CD4-positive, alpha-beta T cell treated with Interleukin-4 for 4 hours (primary cell): ENCODE data around the gene OR13A1.
"Not testable (repeated sequence)": the region's sequence is repeated elsewhere in the genome, so short reads cannot be mapped to it uniquely, and the experiment has no call there.

Source experiments
- DNase-seq: peaks from one replicate; pipeline ENCODE4 v3.0.0-alpha.2; 2020

Gene OR13A1

DNA sequence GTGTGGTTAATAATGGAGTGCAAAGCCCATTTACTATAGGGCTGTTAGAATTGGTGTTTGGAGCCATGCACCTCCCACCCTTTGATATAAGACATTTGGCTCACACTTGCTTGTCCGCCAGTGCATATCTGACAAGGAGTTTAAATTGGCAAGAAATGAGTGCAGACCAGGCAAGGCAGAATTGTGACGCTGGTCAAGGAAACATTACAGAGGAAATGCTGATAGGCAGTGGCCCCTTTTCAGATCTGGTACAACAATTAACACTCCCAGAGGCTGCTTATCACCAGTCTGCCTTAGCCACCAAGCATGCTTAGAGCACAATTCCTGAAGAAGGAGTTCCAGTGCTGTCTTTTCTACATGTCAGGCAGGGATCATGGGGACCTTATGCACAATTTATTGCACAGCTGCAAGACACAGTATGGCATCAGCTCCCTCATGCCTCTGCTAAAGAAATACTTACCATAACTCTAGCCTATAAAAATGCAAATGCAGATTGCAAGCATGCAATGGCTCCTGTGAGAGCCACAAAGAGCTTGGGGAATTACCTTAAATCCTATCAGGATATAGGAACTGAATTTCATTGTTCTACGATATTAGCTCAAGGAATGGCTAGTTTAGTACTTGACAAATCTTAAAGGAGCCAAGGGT lies 35.2 kb downstream of the OR13A1 start:
- DNase-seq = no peak

DNA sequence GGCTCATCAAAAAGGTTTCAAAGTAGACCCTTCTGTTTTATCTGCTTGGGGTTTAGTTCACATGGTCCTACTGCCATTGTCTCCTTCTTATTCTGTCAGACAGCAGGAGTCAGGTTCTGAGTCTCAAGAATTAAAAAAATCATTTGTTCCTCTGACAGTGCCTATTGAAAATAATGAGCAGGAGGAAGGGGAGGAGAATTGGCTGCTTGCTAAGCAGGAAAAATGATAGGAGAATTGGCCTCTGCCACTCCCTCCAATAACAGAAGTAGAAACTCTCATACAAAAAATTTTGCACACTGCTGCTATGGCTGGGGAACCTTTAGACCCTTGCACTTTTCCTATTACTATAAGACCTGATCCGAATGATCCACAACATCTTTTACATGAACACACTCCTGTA lies 35.7 kb downstream of the OR13A1 start:
- no peak for DNase-seq

DNA sequence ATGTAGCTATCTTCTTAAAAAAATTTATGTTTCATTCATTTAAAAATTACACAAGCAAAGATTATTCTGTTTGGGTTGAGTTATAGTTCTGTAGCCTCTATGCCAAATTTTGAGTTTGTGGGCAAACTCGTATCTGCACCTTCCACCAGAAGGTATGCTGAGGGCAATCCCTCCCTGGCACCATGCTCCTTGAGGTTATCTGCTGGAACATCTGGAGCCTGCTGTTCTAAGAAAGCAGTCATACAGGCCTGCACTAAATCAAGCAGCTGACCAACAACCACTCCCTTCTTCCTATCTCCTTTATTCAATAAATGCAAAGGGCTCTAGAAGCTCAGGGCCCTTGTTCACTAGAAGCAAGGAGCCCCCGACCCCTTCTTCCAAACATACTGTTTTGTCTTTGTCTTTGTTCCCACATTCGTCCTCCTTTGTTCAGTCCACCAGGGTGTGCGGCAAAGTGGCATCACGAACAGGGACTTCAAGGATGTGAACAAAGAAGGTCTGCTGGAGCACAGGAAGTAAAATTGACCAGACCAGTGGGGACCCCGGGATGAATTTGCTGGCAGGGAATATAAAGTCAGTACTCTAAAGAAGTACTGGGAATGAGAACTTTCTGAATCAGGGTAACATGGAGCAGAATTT lies 36.4 kb downstream of the OR13A1 start:
- no peak for DNase-seq

DNA sequence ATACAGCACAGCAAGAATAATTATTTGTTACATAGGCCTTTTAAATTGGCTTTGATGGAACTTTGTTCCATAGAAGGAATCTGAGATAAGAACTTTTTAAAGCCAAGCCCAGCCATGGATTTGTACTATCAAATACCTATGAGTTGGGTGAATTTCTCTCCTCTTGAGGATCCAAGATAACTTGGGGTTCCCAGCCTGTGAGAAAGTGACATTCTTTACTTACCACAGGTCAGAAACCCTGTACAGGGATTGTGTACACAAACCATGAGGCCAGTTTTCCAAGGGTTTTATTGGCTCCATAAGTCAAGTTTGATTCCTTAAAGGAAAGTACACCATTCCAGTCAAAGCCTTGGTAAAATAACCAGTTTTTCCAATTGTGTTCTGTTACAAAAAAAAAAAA lies 39.3 kb downstream of the OR13A1 start:
- DNase-seq = not testable (repeated sequence)

DNA sequence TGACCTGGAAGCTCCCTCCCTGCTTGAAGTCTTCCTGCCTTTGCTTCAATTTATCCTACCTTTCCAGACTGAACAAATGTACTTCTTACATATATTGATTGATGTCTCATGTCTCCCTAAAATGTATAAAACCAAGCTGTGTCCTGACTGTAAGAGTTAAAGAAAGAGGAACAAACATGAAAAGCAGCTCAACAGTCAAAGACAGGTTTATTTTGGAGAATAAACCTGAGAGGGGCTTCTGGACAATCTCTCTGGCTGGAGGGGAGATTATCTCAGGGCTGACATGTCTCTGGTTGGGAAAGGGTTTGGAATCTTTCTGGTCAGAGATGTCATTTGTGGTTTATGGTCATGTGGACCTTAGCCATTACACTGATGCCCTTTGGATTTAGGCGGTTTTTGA lies 41.0 kb downstream of the OR13A1 start:
- DNase-seq = no peak

DNA sequence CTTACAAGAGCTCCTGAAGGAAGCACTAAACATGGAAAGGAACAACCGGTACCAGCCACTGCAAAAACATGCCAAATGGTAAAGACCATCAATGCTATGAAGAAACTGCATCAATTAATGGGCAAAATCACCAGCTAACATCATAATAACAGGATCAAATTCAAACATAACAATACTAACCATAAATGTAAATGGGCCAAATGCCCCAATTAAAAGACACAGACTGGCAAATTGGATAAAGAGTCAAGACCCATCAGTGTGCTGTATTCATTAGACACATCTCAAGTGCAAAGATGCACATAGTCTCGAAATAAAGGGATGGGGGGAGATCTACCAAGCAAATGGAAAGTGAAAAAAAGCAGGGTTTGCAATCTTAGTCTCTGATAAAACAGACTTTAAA lies 47.6 kb downstream of the OR13A1 start:
- DNase-seq = not testable (repeated sequence)

DNA sequence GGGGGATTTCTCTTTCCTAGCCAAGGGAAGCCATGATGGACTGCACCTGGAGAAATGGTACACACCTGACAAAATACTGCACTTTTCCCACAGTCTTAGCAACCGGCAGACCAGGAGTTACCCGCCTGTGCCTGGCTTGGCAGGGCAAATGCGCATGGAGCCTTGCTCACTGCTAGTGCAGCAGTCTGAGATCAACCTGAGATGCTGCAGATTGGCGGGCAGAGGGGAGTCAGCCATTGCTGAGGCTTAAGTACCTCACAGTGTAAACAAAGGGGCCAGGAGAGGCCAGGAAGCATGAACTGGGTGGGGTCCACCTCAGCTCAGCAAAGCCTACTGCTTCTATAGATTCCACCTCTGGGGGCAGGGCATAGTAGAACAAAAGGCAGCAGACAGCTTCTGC lies 49.4 kb downstream of the OR13A1 start:
- no peak for DNase-seq

DNA sequence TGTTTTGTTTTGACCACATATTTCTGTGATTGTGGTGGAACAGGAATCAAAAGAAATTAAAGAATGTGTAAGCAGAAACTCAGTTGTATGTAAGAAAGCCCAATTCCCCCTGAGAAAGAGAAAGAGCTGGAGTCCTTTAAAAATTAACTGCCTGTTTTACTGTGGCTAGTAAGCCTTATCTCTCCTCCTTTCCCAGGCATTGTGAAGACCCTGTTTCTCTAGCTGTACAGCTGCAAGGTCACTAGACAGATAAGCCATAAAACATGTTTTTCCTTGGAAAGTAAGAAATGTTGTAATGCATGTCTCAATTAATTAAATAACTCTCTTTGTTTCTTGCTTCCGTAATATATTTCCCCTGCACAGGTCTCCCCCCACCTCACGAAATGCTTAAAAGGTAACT lies 53.5 kb downstream of the OR13A1 start:
- DNase-seq = no peak

DNA sequence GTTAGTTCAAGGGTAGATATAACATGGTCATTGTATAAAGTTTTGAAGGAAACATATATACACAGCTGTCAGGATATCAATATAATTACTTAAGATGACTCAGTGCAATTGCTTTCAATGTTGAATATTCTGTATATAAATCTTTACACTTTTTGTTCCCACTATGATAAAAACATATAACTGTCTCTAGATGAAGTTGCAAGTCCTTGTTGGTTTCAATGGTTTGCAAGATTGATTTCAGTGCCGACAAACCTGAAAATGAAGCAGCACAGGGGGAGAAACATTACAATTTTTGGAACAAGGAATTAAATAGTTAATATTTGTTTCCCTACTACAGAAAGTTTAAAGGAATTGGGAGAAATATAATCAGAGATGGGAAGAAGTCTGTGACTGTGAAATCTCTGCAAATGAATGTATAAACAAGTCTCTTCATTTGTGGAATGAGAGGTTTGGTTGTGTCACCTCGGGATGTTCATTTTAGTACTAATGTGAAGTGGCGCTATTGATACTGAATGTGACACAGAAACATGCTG lies 54.1 kb downstream of the OR13A1 start:
- DNase-seq = no peak

DNA sequence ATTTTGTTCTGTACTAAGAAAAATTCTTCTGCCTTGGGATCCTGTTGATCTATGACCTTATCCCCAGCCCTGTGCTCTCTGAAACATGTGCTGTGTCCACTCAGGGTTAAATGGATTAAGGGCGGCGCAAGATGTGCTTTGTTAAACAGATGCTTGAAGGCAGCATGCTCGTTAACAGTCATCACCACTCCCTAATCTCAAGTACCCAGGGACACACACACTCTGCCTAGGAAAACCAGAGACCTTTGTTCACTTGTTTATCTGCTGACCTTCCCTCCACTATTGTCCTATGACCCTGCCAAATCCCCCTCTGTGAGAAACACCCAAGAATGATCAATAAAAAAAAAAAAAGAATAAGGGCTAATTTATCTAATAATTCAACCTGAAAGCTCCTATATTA lies 54.8 kb downstream of the OR13A1 start:
- not testable (repeated sequence) for DNase-seq

DNA sequence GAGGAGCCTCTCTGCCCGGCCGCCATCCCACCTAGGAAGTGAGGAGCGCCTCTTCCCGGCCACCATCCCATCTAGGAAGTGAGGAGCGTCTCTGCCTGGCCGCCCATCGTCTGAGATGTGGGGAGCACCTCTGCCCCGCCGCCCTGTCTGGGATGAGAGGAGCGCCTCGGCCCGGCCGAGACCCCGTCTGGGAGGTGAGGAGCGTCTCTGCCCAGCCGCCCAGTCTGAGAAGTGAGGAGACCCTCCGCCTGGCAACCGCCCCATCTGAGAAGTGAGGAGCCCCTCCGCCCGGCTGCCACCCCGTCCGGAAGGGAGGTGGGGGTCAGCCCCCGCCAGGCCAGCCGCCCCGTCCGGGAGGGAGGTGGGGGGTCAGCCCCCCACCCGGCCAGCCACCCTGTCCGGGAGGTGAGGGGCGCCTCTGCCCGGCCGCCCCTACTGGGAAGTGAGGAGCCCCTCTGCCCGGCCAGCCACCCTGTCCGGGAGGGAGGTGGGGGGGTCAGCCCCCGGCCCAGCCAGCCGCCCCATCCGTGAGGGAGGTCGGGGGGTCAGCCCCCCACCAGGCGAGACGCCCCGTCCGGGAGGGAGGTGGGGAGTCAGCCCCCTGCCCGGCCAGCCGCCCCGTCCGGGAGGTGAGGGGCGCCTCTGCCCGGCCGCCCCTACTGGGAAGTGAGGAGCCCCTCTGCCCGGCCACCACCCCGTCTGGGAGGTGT lies 55.5 kb downstream of the OR13A1 start:
- not testable (repeated sequence) for DNase-seq

DNA sequence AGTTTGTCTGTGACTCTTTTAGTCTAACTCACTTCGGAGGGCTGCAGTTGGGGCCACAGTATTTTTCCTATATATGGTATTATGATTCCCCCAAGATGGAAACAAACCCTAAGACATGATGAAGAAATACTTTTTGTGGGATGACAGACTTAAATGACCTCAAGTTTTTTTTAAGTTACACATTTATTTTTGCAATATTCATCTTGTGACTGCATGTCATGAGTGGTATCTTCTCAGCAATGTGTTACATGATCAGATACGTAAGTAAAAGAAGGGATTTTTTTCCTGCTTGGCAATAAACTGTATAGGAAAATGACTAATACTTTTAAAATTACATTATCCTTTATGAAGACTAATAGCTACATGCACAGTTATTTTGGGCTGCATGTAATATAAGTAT lies 57.8 kb downstream of the OR13A1 start:
- no peak for DNase-seq

DNA sequence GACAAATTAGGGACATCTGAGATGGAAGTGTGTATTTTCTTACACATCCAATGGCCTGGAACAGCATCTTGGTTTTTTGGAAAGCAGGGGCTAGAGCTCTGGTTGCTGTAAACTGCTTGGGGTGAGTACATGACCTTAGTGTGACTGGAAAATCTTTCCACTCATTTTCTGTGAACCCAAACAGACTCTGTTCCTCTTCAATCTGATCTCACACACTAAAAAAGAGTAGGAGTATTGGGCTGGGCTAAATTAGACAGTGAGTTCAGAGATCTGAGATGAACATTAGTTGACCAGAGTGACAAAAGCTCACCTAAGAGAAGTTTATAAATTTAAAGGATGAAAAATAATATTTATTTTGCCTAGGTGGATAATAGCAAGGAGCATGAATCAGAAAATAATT lies 59.2 kb downstream of the OR13A1 start:
- no peak for DNase-seq

DNA sequence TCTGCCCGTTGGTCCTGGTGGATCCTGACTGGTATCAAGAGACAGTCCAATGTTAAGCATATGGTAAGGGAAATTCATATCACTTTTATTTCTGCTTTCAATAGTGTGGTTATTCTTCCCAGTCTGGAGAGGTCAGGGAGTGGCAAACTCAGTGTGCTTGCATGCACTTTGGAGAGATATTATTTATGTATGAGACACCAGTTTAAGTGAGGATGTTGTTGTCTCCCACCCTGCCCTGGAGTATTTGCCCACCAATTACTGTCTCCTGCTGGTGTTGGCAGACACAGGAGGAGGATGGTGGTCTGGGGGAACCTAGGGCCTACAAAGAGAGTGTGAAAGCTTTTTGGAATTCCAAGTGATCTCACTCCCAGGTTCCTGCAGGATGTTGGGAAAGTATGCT lies 59.7 kb downstream of the OR13A1 start:
- no peak for DNase-seq

DNA sequence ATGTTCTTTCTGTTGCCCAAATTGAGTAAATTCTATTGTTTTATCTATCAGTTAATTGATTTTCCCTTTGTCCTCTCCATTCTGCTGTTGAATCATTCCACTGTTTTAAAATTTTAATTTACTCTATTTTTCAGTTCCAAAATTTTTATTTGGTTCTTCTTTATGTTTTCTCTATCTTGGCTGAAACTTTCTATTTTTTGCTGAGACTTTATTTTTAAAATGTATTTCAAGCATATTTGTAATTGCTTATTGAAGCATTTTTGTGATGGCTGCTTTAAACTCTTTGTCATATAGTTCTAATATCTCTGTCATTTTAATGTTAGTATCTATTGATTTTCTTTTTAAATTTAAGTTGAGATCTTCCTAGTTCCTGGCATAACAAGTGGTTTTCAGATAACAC lies 60.5 kb downstream of the OR13A1 start:
- DNase-seq = no peak

DNA sequence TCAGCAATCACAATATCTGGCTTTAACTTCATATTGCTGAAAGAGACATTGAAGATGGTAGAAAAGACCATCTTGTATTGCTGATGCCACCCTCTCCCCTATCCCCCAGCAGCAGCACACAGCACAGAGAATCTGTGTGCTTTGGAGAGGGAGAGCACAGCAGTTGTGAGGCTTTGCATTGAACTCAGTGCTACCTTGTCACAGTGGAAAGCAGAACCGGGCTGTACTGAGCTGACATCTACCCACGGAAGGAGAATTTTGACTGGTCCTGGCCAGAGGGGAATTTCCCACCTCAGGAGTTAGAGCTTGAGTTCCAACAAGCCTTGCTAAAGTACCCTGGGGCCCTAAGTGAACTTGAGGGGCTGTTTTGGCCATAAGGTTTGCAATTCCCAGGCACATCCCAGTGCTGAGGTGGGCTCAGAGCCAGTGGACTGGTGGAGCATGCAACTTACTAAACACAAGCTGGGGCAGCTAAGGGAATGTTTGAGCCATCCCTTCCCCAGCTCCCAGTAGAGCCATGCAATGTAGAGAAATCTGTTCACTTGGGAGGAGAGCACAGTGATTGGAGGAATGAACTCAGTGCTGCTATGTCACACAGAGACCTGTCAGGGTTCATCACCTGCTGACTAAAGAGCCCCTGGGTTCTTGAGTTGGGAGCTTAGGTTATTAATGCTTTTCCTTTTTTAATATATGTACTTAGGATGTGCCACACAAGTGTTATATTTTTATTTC lies 62.1 kb downstream of the OR13A1 start:
- DNase-seq = no peak
